GM23338 (cell line): ENCODE results near the gene CNPY3. TPM values are rescaled to one million over a fixed set of nuclear protein-coding genes. Genes with fewer than 3 reads are reported as not detected.

ENCODE experiments used
- ATAC-seq: fragments of 200-7000 bp; cut with Tn5 transposase; 3 replicates; pipeline ENCODE4 v1.9.1; 2020
- DNase-seq: peaks from one replicate; pipeline ENCODE4 v3.0.0-alpha.2; 2015; ENCODE audit warnings: low spot score
- H2AFZ ChIP-seq: fragments of 200-600 bp; sonication (generic); 2 replicates; pipeline ENCODE4 v1.8.0; 2016; ENCODE audit warnings: antibody characterized with exemption, mild to moderate bottlenecking, moderate library complexity
- H3F3A ChIP-seq: fragments of 200-600 bp; sonication (generic); replicated peaks from 2 replicates; pipeline ENCODE4 v1.8.0; 2017; ENCODE audit warnings: antibody characterized with exemption, mixed run types, low read depth
- H3K27ac ChIP-seq: fragments of 200-600 bp; sonication (generic); 2 replicates; pipeline ENCODE4 v1.6.1; 2016; ENCODE audit warnings: low read depth
- H3K27me3 ChIP-seq: fragments of 200-600 bp; sonication (generic); 2 replicates; pipeline ENCODE4 v1.8.0; 2016; ENCODE audit warnings: mild to moderate bottlenecking, mixed run types, moderate library complexity; ENCODE audit not compliant: insufficient read depth
- H3K36me3 ChIP-seq: fragments of 200-600 bp; sonication (generic); 2 replicates; pipeline ENCODE4 v1.8.0; 2016; ENCODE audit warnings: mild to moderate bottlenecking; ENCODE audit not compliant: insufficient read depth
- H3K4me1 ChIP-seq: fragments of 200-600 bp; sonication (generic); 2 replicates; pipeline ENCODE4 v1.8.0; 2016; ENCODE audit warnings: mild to moderate bottlenecking, moderate library complexity; ENCODE audit not compliant: insufficient read depth
- H3K4me2 ChIP-seq: fragments of 200-600 bp; sonication (generic); 2 replicates; pipeline ENCODE4 v1.7.1; 2017; ENCODE audit warnings: mixed run types
- H3K4me3 ChIP-seq: fragments of 200-600 bp; sonication (generic); 2 replicates; pipeline ENCODE4 v1.6.1; 2016; ENCODE audit warnings: mixed run types
- H3K79me2 ChIP-seq: fragments of 200-600 bp; sonication (generic); replicated peaks from 2 replicates; pipeline ENCODE4 v1.8.0; 2017; ENCODE audit warnings: mild to moderate bottlenecking; ENCODE audit not compliant: insufficient read depth
- H3K9me2 ChIP-seq: fragments of 200-600 bp; sonication (generic); 2 replicates; pipeline ENCODE4 v1.8.0; 2017; ENCODE audit not compliant: insufficient read depth
- H4K20me1 ChIP-seq: fragments of 200-600 bp; sonication (generic); replicated peaks from 2 replicates; pipeline ENCODE4 v1.8.0; 2017; ENCODE audit warnings: mild to moderate bottlenecking; ENCODE audit not compliant: insufficient read depth
- H3K27ac Mint-ChIP-seq: 2 replicates; pipeline ENCODE4 v1.8.0; 2020; ENCODE audit warnings: inconsistent platforms, mild to moderate bottlenecking, moderate library complexity, mixed read lengths
- H3K27me3 Mint-ChIP-seq: 3 replicates; pipeline ENCODE4 v1.8.0; 2022; ENCODE audit warnings: low read depth, mild to moderate bottlenecking, moderate library complexity, mixed read lengths, inconsistent platforms; ENCODE audit not compliant: insufficient read depth, poor library complexity
- H3K36me3 Mint-ChIP-seq: 3 replicates; pipeline ENCODE4 v1.8.0; 2021; ENCODE audit warnings: low read depth, mild to moderate bottlenecking, inconsistent platforms, moderate library complexity, mixed read lengths
- H3K4me1 Mint-ChIP-seq: 3 replicates; pipeline ENCODE4 v1.8.0; 2020; ENCODE audit warnings: mild to moderate bottlenecking, inconsistent platforms, mixed read lengths
- H3K4me3 Mint-ChIP-seq: 3 replicates; pipeline ENCODE4 v1.8.0; 2021; ENCODE audit warnings: moderate library complexity, mild to moderate bottlenecking, inconsistent platforms, mixed read lengths
- H3K9me3 Mint-ChIP-seq: 3 replicates; pipeline ENCODE4 v1.8.0; 2020; ENCODE audit warnings: moderate library complexity, mild to moderate bottlenecking, inconsistent platforms, mixed read lengths
- CREB1 ChIP-seq: fragments of 250-450 bp; sonication (Bioruptor Pico); IDR thresholded peaks from 2 replicates; pipeline ENCODE4 v1.5.0; 2020; ENCODE audit warnings: low read depth, mild to moderate bottlenecking, moderate library complexity
- EZH2 ChIP-seq: fragments of 200-600 bp; sonication (generic); IDR thresholded peaks from one replicate; pipeline ENCODE4 v1.8.0; 2017; ENCODE audit warnings: antibody characterized with exemption, mild to moderate bottlenecking, low read depth; ENCODE audit not compliant: unreplicated experiment
- ZNF331 ChIP-seq: fragments of 250-450 bp; sonication (Bioruptor Pico); IDR thresholded peaks from 2 replicates; pipeline ENCODE4 v1.5.0; 2020; ENCODE audit warnings: low read depth, mild to moderate bottlenecking, moderate library complexity
- polyA plus RNA-seq: library from polyadenylated mRNA; unstranded; fragments of >200 nt; fragmentation: Nextera tagmentation; extraction: Ambion mirVana; gene quantifications from 2 replicates; pipeline ENCODE4 v1.2.1, GENCODE V29; 2016
- total RNA-seq: library from RNA; depleted of rRNA; stranded (reverse); fragments of >200 nt; shearing (Covaris generic); gene quantifications from 2 replicates; pipeline ENCODE4 v1.2.3, GENCODE V29; 2014
- TF ChIP-seq, protein P1 (sequence below): IDR thresholded peaks from 2 replicates; pipeline ENCODE4 v1.6.1; 2016; ENCODE audit warnings: antibody characterized with exemption
- TF ChIP-seq, protein P2 (sequence below): fragments of 250-450 bp; sonication (Bioruptor Pico); IDR thresholded peaks from 2 replicates; pipeline ENCODE4 v1.5.0; 2020; ENCODE audit warnings: mild to moderate bottlenecking, moderate library complexity
- TF ChIP-seq, protein P3 (sequence below), 2 experiments: fragments of 200-600 bp in 1 of 2; sonication (generic) in 1 of 2; conservative IDR thresholded peaks; 2 replicates each; pipeline versions ENCODE4 v1.5.1 to v1.6.1; 2016 to 2017; ENCODE audit warnings: antibody characterized with exemption in 2 of 2, low read depth in 2 of 2, mild to moderate bottlenecking in 2 of 2, moderate library complexity in 1 of 2

Gene CNPY3
- total and polyA plus RNA-seq, 2 experiments from 2014 or later: 67.0 to 74.5 TPM

DNA sequence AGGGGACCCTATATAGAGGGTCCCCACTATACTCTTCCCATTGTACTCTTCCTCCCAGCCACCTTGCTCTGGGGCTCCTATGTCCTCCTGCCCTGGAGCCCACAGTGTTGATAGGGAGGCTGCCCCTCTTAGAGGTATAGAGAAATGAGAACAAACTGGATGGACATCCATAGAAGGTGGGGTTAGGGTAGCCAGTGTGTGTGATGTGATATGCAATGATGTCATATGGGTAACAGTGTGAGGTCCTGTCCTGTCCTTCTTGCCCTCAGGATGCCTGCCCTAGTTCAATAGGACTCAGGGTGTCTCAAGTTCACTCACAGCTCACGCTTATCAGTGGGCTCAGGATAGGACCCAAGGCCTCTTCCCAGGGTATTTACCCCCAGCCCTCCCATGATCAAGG is 13.0 kb upstream of the CNPY3 start:
- no peaks in the 10 kb centered on the region for H3K27me3 ChIP-seq
- DNase-seq: no peak
- H2AFZ ChIP-seq: no peak overlapping the region
- no peaks in the 10 kb centered on the region for H3K9me3 Mint-ChIP-seq
- H3K4me3 Mint-ChIP-seq: no peak overlapping the region
- TF ChIP-seq, protein P1, sequence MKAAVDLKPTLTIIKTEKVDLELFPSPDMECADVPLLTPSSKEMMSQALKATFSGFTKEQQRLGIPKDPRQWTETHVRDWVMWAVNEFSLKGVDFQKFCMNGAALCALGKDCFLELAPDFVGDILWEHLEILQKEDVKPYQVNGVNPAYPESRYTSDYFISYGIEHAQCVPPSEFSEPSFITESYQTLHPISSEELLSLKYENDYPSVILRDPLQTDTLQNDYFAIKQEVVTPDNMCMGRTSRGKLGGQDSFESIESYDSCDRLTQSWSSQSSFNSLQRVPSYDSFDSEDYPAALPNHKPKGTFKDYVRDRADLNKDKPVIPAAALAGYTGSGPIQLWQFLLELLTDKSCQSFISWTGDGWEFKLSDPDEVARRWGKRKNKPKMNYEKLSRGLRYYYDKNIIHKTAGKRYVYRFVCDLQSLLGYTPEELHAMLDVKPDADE: no peak
- H4K20me1 ChIP-seq: no peaks in the 10 kb centered on the region
- H3K27ac ChIP-seq: no peak overlapping the region
- H3K79me2 ChIP-seq: no peaks in the 10 kb centered on the region
- peaks cover 8% of the 10 kb centered on the region for H3K27me3 Mint-ChIP-seq
- H3K36me3 Mint-ChIP-seq: no peaks in the 10 kb centered on the region
- no peak overlapping the region for H3K27ac Mint-ChIP-seq
- H3K4me2 ChIP-seq: no peak overlapping the region
- no peaks in the 10 kb centered on the region; the same call in 1 of the 2 replicates for H3K4me1 ChIP-seq
- peaks cover 1% of the 10 kb centered on the region; the same call in 1 of the 2 replicates for H3F3A ChIP-seq
- H3K9me2 ChIP-seq: no peaks in the 10 kb centered on the region
- H3K4me3 ChIP-seq: no peak overlapping the region
- no peaks in the 10 kb centered on the region for H3K36me3 ChIP-seq
- no peaks in the 10 kb centered on the region for H3K4me1 Mint-ChIP-seq
- ATAC-seq: no peak

DNA sequence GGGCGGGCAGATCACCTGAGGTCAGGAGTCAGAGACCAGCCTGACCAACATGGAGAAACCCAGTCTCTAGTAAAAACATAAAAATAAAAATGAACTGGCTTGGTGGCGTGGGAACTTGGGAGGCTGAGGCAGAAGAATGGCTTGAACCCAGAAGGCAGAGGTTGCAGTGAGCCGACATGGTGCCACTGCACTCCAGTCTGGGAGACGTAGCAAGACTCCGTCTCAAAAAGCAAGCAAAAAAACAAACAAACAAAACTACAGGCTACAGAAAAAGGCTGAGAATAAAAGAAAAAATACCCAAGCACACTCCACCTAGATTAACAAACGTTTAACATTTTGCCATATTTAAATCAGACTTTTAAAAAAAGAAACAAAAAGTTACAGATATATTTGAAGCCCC is 7.5 kb upstream of the CNPY3 start:
- TF ChIP-seq EZH2: no peak
- ATAC-seq (no peak), DNase-seq (no peak)
- Mint-ChIP-seq H3K36me3 (no peaks in the 10 kb centered on the region), H3K4me3 (no peak overlapping the region), H3K27ac (no peak overlapping the region), H3K9me3 (no peaks in the 10 kb centered on the region), H3K27me3 (no peaks in the 10 kb centered on the region), H3K4me1 (peaks cover 5% of the 10 kb centered on the region)
- Histone ChIP-seq H3K9me2 (no peaks in the 10 kb centered on the region), H2AFZ (no peak overlapping the region), H3K36me3 (no peaks in the 10 kb centered on the region), H3K4me3 (no peak overlapping the region), H3K4me2 (no peak overlapping the region), H4K20me1 (no peaks in the 10 kb centered on the region), H3K79me2 (no peaks in the 10 kb centered on the region), H3K27ac (no peak overlapping the region), H3F3A (peaks cover 8% of the 10 kb centered on the region; the same call in 1 of the 2 replicates), H3K27me3 (no peaks in the 10 kb centered on the region), H3K4me1 (peaks cover 9% of the 10 kb centered on the region; the same call in 1 of the 2 replicates)

- Histone ChIP-seq H4K20me1 (no peaks in the 10 kb centered on the region), H3K9me2 (no peaks in the 10 kb centered on the region), H3K4me3 (no peak overlapping the region), H3K36me3 (no peaks in the 10 kb centered on the region), H3K4me2 (no peak overlapping the region), H3K27me3 (no peaks in the 10 kb centered on the region), H3K79me2 (no peaks in the 10 kb centered on the region), H2AFZ (no peak overlapping the region), H3F3A (peaks cover 18% of the 10 kb centered on the region), H3K27ac (no peak overlapping the region), H3K4me1 (peaks cover 15% of the 10 kb centered on the region; the same call in 1 of the 2 replicates)
- DNase-seq (no peak), ATAC-seq (no peak)
- H3K4me1 Mint-ChIP-seq: peaks cover 10% of the 10 kb centered on the region
- H3K27ac Mint-ChIP-seq: no peak overlapping the region
- no peak overlapping the region; the same call in 2 of the 3 replicates for H3K4me3 Mint-ChIP-seq
- peaks cover 3% of the 10 kb centered on the region for H3K27me3 Mint-ChIP-seq
- no peaks in the 10 kb centered on the region for H3K9me3 Mint-ChIP-seq
- H3K36me3 Mint-ChIP-seq: no peaks in the 10 kb centered on the region
- TF ChIP-seq, protein P1: no peak
- no peak for TF ChIP-seq CREB1
- TF ChIP-seq ZNF331 (CRISPR knock-in tag): no peak
- TF ChIP-seq, protein P2, sequence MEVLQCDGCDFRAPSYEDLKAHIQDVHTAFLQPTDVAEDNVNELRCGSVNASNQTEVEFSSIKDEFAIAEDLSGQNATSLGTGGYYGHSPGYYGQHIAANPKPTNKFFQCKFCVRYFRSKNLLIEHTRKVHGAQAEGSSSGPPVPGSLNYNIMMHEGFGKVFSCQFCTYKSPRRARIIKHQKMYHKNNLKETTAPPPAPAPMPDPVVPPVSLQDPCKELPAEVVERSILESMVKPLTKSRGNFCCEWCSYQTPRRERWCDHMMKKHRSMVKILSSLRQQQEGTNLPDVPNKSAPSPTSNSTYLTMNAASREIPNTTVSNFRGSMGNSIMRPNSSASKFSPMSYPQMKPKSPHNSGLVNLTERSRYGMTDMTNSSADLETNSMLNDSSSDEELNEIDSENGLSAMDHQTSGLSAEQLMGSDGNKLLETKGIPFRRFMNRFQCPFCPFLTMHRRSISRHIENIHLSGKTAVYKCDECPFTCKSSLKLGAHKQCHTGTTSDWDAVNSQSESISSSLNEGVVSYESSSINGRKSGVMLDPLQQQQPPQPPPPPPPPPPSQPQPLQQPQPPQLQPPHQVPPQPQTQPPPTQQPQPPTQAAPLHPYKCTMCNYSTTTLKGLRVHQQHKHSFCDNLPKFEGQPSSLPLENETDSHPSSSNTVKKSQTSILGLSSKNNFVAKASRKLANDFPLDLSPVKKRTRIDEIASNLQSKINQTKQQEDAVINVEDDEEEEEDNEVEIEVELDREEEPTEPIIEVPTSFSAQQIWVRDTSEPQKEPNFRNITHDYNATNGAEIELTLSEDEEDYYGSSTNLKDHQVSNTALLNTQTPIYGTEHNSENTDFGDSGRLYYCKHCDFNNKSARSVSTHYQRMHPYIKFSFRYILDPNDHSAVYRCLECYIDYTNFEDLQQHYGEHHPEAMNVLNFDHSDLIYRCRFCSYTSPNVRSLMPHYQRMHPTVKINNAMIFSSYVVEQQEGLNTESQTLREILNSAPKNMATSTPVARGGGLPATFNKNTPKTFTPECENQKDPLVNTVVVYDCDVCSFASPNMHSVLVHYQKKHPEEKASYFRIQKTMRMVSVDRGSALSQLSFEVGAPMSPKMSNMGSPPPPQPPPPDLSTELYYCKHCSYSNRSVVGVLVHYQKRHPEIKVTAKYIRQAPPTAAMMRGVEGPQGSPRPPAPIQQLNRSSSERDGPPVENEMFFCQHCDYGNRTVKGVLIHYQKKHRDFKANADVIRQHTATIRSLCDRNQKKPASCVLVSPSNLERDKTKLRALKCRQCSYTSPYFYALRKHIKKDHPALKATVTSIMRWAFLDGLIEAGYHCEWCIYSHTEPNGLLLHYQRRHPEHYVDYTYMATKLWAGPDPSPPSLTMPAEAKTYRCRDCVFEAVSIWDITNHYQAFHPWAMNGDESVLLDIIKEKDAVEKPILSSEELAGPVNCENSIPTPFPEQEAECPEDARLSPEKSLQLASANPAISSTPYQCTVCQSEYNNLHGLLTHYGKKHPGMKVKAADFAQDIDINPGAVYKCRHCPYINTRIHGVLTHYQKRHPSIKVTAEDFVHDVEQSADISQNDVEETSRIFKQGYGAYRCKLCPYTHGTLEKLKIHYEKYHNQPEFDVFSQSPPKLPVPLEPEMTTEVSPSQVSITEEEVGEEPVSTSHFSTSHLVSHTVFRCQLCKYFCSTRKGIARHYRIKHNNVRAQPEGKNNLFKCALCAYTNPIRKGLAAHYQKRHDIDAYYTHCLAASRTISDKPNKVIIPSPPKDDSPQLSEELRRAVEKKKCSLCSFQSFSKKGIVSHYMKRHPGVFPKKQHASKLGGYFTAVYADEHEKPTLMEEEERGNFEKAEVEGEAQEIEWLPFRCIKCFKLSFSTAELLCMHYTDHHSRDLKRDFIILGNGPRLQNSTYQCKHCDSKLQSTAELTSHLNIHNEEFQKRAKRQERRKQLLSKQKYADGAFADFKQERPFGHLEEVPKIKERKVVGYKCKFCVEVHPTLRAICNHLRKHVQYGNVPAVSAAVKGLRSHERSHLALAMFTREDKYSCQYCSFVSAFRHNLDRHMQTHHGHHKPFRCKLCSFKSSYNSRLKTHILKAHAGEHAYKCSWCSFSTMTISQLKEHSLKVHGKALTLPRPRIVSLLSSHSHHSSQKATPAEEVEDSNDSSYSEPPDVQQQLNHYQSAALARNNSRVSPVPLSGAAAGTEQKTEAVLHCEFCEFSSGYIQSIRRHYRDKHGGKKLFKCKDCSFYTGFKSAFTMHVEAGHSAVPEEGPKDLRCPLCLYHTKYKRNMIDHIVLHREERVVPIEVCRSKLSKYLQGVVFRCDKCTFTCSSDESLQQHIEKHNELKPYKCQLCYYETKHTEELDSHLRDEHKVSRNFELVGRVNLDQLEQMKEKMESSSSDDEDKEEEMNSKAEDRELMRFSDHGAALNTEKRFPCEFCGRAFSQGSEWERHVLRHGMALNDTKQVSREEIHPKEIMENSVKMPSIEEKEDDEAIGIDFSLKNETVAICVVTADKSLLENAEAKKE (CRISPR knock-in tag): no peak
- TF ChIP-seq, protein P3, sequence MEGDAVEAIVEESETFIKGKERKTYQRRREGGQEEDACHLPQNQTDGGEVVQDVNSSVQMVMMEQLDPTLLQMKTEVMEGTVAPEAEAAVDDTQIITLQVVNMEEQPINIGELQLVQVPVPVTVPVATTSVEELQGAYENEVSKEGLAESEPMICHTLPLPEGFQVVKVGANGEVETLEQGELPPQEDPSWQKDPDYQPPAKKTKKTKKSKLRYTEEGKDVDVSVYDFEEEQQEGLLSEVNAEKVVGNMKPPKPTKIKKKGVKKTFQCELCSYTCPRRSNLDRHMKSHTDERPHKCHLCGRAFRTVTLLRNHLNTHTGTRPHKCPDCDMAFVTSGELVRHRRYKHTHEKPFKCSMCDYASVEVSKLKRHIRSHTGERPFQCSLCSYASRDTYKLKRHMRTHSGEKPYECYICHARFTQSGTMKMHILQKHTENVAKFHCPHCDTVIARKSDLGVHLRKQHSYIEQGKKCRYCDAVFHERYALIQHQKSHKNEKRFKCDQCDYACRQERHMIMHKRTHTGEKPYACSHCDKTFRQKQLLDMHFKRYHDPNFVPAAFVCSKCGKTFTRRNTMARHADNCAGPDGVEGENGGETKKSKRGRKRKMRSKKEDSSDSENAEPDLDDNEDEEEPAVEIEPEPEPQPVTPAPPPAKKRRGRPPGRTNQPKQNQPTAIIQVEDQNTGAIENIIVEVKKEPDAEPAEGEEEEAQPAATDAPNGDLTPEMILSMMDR (conservative IDR thresholded peaks at IDR 0.05; ENCODE audit: low read depth in 2 of 2): no peak
Observed at GRCh38 chr6:42923666-42924065, 5.6 kb upstream of the CNPY3 start.
